H1 (cell line): ENCODE results near the gene LARP1. TPM values are rescaled to one million over a fixed set of nuclear protein-coding genes. Genes with fewer than 3 reads are reported as not detected.
A peak's percentile ranks its signal among the peaks of the same experiment; 100 is the strongest.

Experiments used
- CTCF ChIA-PET: fragments of 300-600 bp; sonication (Branson Sonifier 250); formaldehyde crosslinking; loops from one replicate; lab custom pipeline; 2021; ENCODE audit not compliant: partially characterized antibody; lab: Charles Lee
- POLR2A ChIA-PET: fragments of 300-600 bp; sonication (Branson Sonifier 250); formaldehyde crosslinking; loops from one replicate; lab custom pipeline; 2021; ENCODE audit warnings: inconsistent platforms; ENCODE audit not compliant: partially characterized antibody; lab: Charles Lee
- DNase-seq, 2 experiments: peaks; one replicate each; pipeline versions ENCODE4 v3.0.0 to v3.0.0-alpha.2; 2010 to 2022; ENCODE audit warnings: low spot score in 2 of 2, low read depth in 1 of 2, mixed read lengths in 1 of 2
- FAIRE-seq: peaks from 2 replicates; lab custom pipeline; 2011; peaks lifted over from hg19 to GRCh38; lab: Jason Lieb, UNC
- H2AFZ ChIP-seq: 2 replicates; pipeline ENCODE4 v1.8.1; 2012; ENCODE audit warnings: low read length, inconsistent platforms
- H2AK5ac ChIP-seq: 2 replicates; pipeline ENCODE4 v1.6.1; 2013; ENCODE audit warnings: low read depth, low read length
- H2BK120ac ChIP-seq: replicated peaks from 2 replicates; pipeline ENCODE3; 2013; ENCODE audit warnings: low read depth, low read length, inconsistent platforms
- H2BK12ac ChIP-seq: 2 replicates; pipeline ENCODE4 v1.6.1; 2013; ENCODE audit warnings: low read depth, low read length
- H2BK15ac ChIP-seq: 2 replicates; pipeline ENCODE4 v1.6.1; 2013; ENCODE audit warnings: low read length
- H2BK20ac ChIP-seq: 2 replicates; pipeline ENCODE4 v1.6.1; 2013; ENCODE audit warnings: low read length
- H2BK5ac ChIP-seq: 2 replicates; pipeline ENCODE4 v1.6.1; 2013; ENCODE audit warnings: low read depth, low read length
- H3K14ac ChIP-seq: 2 replicates; pipeline ENCODE4 v1.6.1; 2013; ENCODE audit warnings: inconsistent platforms; ENCODE audit not compliant: insufficient read length
- H3K18ac ChIP-seq: 2 replicates; pipeline ENCODE4 v1.6.1; 2013; ENCODE audit warnings: low read length; ENCODE audit errors: extremely low read depth
- H3K23ac ChIP-seq: 2 replicates; pipeline ENCODE4 v1.6.1; 2013; ENCODE audit warnings: inconsistent platforms; ENCODE audit not compliant: insufficient read length
- H3K23me2 ChIP-seq: 2 replicates; pipeline ENCODE4 v1.6.1; 2013; ENCODE audit warnings: low read depth, low read length
- H3K27ac ChIP-seq: 2 replicates; pipeline ENCODE4 v1.6.1; 2011; ENCODE audit warnings: low read depth, low read length, inconsistent platforms
- H3K27me3 ChIP-seq, 4 experiments: replicated peaks in 1 of 4; 1 replicate in 1 of 4; 2 replicates in 3 of 4; pipeline versions ENCODE4 v1.6.1 to v1.8.1; 2011 to 2013; ENCODE audit warnings: low read length in 3 of 4, mild to moderate bottlenecking in 3 of 4, inconsistent platforms in 2 of 4, mixed read lengths in 2 of 4, moderate library complexity in 1 of 4; ENCODE audit not compliant: control insufficient read depth in 3 of 4, insufficient read depth in 3 of 4; ENCODE audit errors: extremely low read depth in 1 of 4
- H3K36me3 ChIP-seq, 4 experiments: 2 replicates each; pipeline versions ENCODE4 v1.6.1 to v1.8.1; 2011 to 2013; ENCODE audit warnings: mild to moderate bottlenecking in 4 of 4, low read length in 3 of 4, moderate library complexity in 2 of 4, control low read depth in 1 of 4, inconsistent platforms in 1 of 4; ENCODE audit not compliant: insufficient read depth in 4 of 4, control insufficient read depth in 2 of 4
- H3K4ac ChIP-seq: replicated peaks from 2 replicates; pipeline ENCODE3; 2013; ENCODE audit warnings: low read length, low read depth, mixed read lengths, inconsistent platforms; ENCODE audit not compliant: insufficient read length
- H3K4me1 ChIP-seq, 4 experiments: replicated peaks in 1 of 4; 1 replicate in 1 of 4; 2 replicates in 3 of 4; pipeline versions ENCODE4 v1.6.1 to v1.8.1; 2011 to 2013; ENCODE audit warnings: low read length in 3 of 4, inconsistent platforms in 2 of 4, mixed read lengths in 1 of 4; ENCODE audit not compliant: insufficient read depth in 4 of 4, control insufficient read depth in 3 of 4
- H3K4me2 ChIP-seq, 2 experiments: 2 replicates each; pipeline versions ENCODE4 v1.6.1 to v1.8.1; 2011 to 2013; ENCODE audit warnings: low read depth in 2 of 2, low read length in 2 of 2, control low read depth in 1 of 2, inconsistent platforms in 1 of 2, mild to moderate bottlenecking in 1 of 2; ENCODE audit not compliant: insufficient read depth in 1 of 2
- H3K4me3 ChIP-seq, 4 experiments: fragments of 200-600, 300-600 bp in 1 of 4; sonication (generic), shearing (Covaris generic), sonication (Bioruptor Twin) in 1 of 4; 2 replicates each; pipeline versions ENCODE4 v1.5.1 to v1.8.1; 2011 to 2016; ENCODE audit warnings: low read length in 4 of 4, low read depth in 3 of 4, control low read depth in 2 of 4, inconsistent platforms in 2 of 4, mild to moderate bottlenecking in 2 of 4, mixed read lengths in 1 of 4, moderate library complexity in 1 of 4; ENCODE audit not compliant: insufficient read depth in 2 of 4; ENCODE audit errors: extremely low read depth in 1 of 4
- H3K56ac ChIP-seq: replicated peaks from 2 replicates; pipeline ENCODE3; 2013; ENCODE audit warnings: low read depth, mild to moderate bottlenecking, mixed read lengths, low read length, inconsistent platforms; ENCODE audit not compliant: insufficient read length
- H3K79me1 ChIP-seq: 2 replicates; pipeline ENCODE4 v1.6.1; 2013; ENCODE audit warnings: low read depth, low read length, control low read depth
- H3K79me2 ChIP-seq, 2 experiments: 2 replicates each; pipeline versions ENCODE4 v1.6.1 to v1.8.1; 2012 to 2013; ENCODE audit warnings: low read length in 2 of 2, mild to moderate bottlenecking in 2 of 2, inconsistent platforms in 1 of 2; ENCODE audit not compliant: insufficient read depth in 2 of 2, control insufficient read depth in 1 of 2
- H3K9ac ChIP-seq, 4 experiments: replicated peaks in 1 of 4; 1 replicate in 1 of 4; 2 replicates in 3 of 4; pipeline versions ENCODE4 v1.6.1 to v1.8.1; 2011 to 2013; ENCODE audit warnings: low read depth in 3 of 4, low read length in 3 of 4, control low read depth in 2 of 4, mild to moderate bottlenecking in 2 of 4, moderate library complexity in 2 of 4, inconsistent platforms in 1 of 4; ENCODE audit errors: extremely low read depth in 1 of 4
- H3K9me3 ChIP-seq, 2 experiments: 2 replicates each; pipeline versions ENCODE4 v1.6.1 to v1.8.1; 2012 to 2013; ENCODE audit warnings: mild to moderate bottlenecking in 2 of 2, moderate library complexity in 2 of 2, control low read depth in 1 of 2, inconsistent platforms in 1 of 2, low read depth in 1 of 2, low read length in 1 of 2, mixed read lengths in 1 of 2; ENCODE audit not compliant: insufficient read depth in 2 of 2
- H4K20me1 ChIP-seq, 2 experiments: replicated peaks in 1 of 2; 2 replicates each; pipeline versions ENCODE3 to v1.8.1; 2011 to 2013; ENCODE audit warnings: inconsistent platforms in 2 of 2, low read length in 2 of 2, mild to moderate bottlenecking in 1 of 2; ENCODE audit not compliant: insufficient read depth in 2 of 2, control insufficient read depth in 1 of 2
- H4K5ac ChIP-seq: 2 replicates; pipeline ENCODE4 v1.6.1; 2013; ENCODE audit warnings: low read length, low read depth, mixed read lengths, inconsistent platforms; ENCODE audit not compliant: insufficient read length
- H4K8ac ChIP-seq: 2 replicates; pipeline ENCODE4 v1.8.0; 2013; ENCODE audit warnings: mild to moderate bottlenecking, moderate library complexity, low read length, inconsistent platforms; ENCODE audit not compliant: insufficient read depth; ENCODE audit errors: extremely low read depth
- H4K91ac ChIP-seq: replicated peaks from 2 replicates; pipeline ENCODE3; 2013; ENCODE audit warnings: low read length, mixed read lengths, inconsistent platforms; ENCODE audit not compliant: insufficient read length
- BCL11A ChIP-seq, 2 experiments: IDR thresholded peaks; one replicate each; pipeline ENCODE4 v1.6.1; 2011; ENCODE audit warnings: low read depth in 2 of 2, low read length in 2 of 2, mild to moderate bottlenecking in 2 of 2
- BRCA1 ChIP-seq: IDR thresholded peaks from 2 replicates; pipeline ENCODE4 v1.6.1; 2012; ENCODE audit warnings: low read depth, low read length, improper control_type of control experiment
- CHD2 ChIP-seq: IDR thresholded peaks from 2 replicates; pipeline ENCODE4 v1.6.1; 2012; ENCODE audit warnings: low read length, improper control_type of control experiment
- CTCF ChIP-seq, 3 experiments: IDR thresholded peaks; 1 replicate in 2 of 3; 2 replicates in 1 of 3; pipeline versions ENCODE4 v1.5.1 to v1.6.1; 2011; ENCODE audit warnings: low read length in 3 of 3, mild to moderate bottlenecking in 3 of 3, inconsistent platforms in 2 of 3, low read depth in 1 of 3, moderate library complexity in 1 of 3; ENCODE audit not compliant: insufficient read depth in 1 of 3; ENCODE audit errors: control extremely low read depth in 1 of 3
- NRF1 ChIP-seq: IDR thresholded peaks from 2 replicates; pipeline ENCODE4 v1.6.1; 2011; ENCODE audit warnings: mild to moderate bottlenecking, low read depth, low read length, improper control_type of control experiment
- RAD21 ChIP-seq, 2 experiments: IDR thresholded peaks in 1 of 2; conservative IDR thresholded peaks in 1 of 2; 2 replicates each; pipeline ENCODE4 v1.6.1; 2011; ENCODE audit warnings: low read depth in 2 of 2, low read length in 2 of 2, improper control_type of control experiment in 1 of 2, inconsistent platforms in 1 of 2, mild to moderate bottlenecking in 1 of 2, moderate library complexity in 1 of 2
- RXRA ChIP-seq: IDR thresholded peaks from 2 replicates; pipeline ENCODE4 v1.6.1; 2011; ENCODE audit warnings: low read depth, mild to moderate bottlenecking, low read length, moderate library complexity; ENCODE audit not compliant: insufficient read depth
- SIX5 ChIP-seq: IDR thresholded peaks from 2 replicates; pipeline ENCODE4 v1.6.1; 2011; ENCODE audit warnings: mild to moderate bottlenecking, low read depth, low read length
- SUZ12 ChIP-seq: fragments of 200-600 bp; sonication (generic); IDR thresholded peaks from 2 replicates; pipeline ENCODE4 v1.6.1; 2012; ENCODE audit warnings: mild to moderate bottlenecking, inconsistent platforms, low read length, moderate library complexity, mixed read lengths
- WGBS, 2 experiments: shearing (Covaris generic) in 1 of 2; methylation state at CpG; one replicate each; pipeline versions ENCODE4 v1.1.6 to v1.1.7; 2013 to 2015; ENCODE audit warnings: low lambda C conversion rate in 2 of 2, mixed read lengths in 2 of 2, inconsistent platforms in 1 of 2, low coverage in 1 of 2, missing lambda C conversion rate in 1 of 2; ENCODE audit not compliant: insufficient replicate concordance in 2 of 2, insufficient coverage in 1 of 2, insufficient read length in 1 of 2; ENCODE audit errors: extremely low coverage in 1 of 2, missing lambda C conversion rate in 1 of 2; 5-methylcytosine and 5-hydroxymethylcytosine counted together
- polyA plus RNA-seq, 7 experiments: library from polyadenylated mRNA; depleted of rRNA in 3 of 7; stranded (reverse) in 5 of 7; unstranded in 2 of 7; fragments of >200 nt in 5 of 7; fragments of 200-250 nt in 2 of 7; gene quantifications; 1 replicate in 5 of 7; 2 replicates in 1 of 7; 4 replicates in 1 of 7; pipeline versions ENCODE4 v1.2.1 to v1.2.3, GENCODE V29; 2011 to 2013; ENCODE audit warnings: missing spikeins in 2 of 7, mixed read lengths in 2 of 7
- total RNA-seq: library from RNA; stranded (reverse); fragmentation: NEBNext Ultra II Directional; extraction: Animal tissue kit (Norgen Biotek cat#: 25700); gene quantifications from 2 replicates; pipeline ENCODE4 v1.2.1, GENCODE V29; 2021

LARP1 gene
- total and polyA plus RNA-seq, 2 of the 8 experiments (the other 6 are each of a cell fraction or from before 2014, with no cell fraction given), result 106 to 422 TPM

DNA sequence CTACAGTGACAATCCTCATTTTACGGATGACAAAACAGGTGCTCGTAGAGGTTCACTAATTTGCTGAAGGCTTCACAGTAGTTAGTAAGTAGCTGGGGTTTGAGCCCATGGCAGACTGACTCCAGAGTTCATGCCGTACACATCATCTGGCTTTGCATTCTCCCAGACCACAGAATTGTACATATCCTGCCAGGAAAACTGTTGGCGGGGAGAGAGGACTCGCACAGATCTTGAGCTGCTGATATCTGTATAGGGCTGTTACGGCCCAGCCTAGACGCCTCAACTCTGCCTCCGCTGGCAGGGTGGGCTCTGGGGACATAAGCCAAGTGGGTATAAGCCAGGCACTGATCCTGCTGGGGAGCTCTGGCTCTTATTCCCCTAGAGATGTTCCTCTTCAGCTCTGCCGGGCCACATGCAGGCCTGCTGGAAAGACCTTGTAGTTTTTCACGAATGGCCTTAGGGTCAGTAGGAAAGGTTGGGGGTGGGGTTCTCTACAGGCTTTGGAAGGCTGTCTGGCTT is 16.3 kb downstream of the LARP1 start:
- Histone ChIP-seq H2BK120ac (no peak overlapping the region), H3K4me1 (peaks cover 10 to 57% (median 46%) of the 10 kb centered on the region in 4 experiments), H3K14ac (no peak overlapping the region), H2BK15ac (no peak overlapping the region), H2AK5ac (no peak overlapping the region), H3K4ac (no peak overlapping the region), H2BK20ac (no peak overlapping the region), H3K27ac (no peak overlapping the region), H3K79me2 (peaks cover 79 to 99% of the 10 kb centered on the region in 2 experiments), H2AFZ (no peak overlapping the region), H2BK5ac (no peak overlapping the region), H4K5ac (no peak overlapping the region), H3K18ac (no peak overlapping the region), H4K8ac (no peak overlapping the region), H3K79me1 (peaks cover 18% of the 10 kb centered on the region), H3K56ac (no peak overlapping the region), H3K36me3 (no peaks in the 10 kb centered on the region), H4K20me1 (peaks cover 64 to 77% of the 10 kb centered on the region in 2 experiments), H2BK12ac (no peak overlapping the region), H3K23ac (no peak overlapping the region), H3K9ac (no peak overlapping the region), H3K4me3 (no peak overlapping the region), H3K4me2 (peak overlapping the region; percentile 16 to 22; a peak in 3 of 4 replicates), H3K9me3 (no peaks in the 10 kb centered on the region), H4K91ac (no peak overlapping the region), H3K27me3 (no peaks in the 10 kb centered on the region), H3K23me2 (peaks cover 2% of the 10 kb centered on the region; the same call in 1 of the 2 replicates)
- WGBS, 2 experiments, result 87% methylated on average over 10 of the region's 10 CpGs; no CpG with 5 or more reads in 1 of the 2 experiments
- DNase-seq, result no peak
- ChIA-PET POLR2A (interaction anchor here (0.8 to 15.0 kb wide), 7 partner anchors 11 to 108 kb away, joined by 3 to 307 read pairs (median 4); no protein-coding TSS in a partner anchor), CTCF (interaction anchor here (0.6 to 3.2 kb wide), 19 partner anchors 11 to 142 kb away, joined by 3 to 27 read pairs (median 3); no protein-coding TSS in a partner anchor)
- no peak for FAIRE-seq
- TF ChIP-seq SIX5, result no peak
- no peak for TF ChIP-seq RXRA
- TF ChIP-seq BRCA1, result no peak
- no peak for TF ChIP-seq NRF1
- TF ChIP-seq RAD21 (IDR thresholded peaks at IDR 0.05 in 1 of 2, conservative IDR thresholded peaks at IDR 0.05 in 1 of 2; ENCODE audit: low read depth in 2 of 2, low read length in 2 of 2), result peak in 1 of 2 experiments; percentile 31; a peak in 1 of 4 replicates
- TF ChIP-seq SUZ12, result no peak
- TF ChIP-seq CTCF (IDR thresholded peaks at IDR 0.05; ENCODE audit: control extremely low read depth in 1 of 3, insufficient read depth in 1 of 3, low read depth in 1 of 3, low read length in 3 of 3), result peak; percentile 10 to 22 (median 22); a peak in 3 of 4 replicates
- no peak for TF ChIP-seq BCL11A (IDR thresholded peaks at IDR 0.05; ENCODE audit: low read depth in 2 of 2, low read length in 2 of 2)
- TF ChIP-seq CHD2, result no peak
